Ovary (tissue), 9 donors: ENCODE results near the gene SF3A2. TPM values are rescaled to one million over a fixed set of nuclear protein-coding genes. Genes with fewer than 3 reads are reported as not detected.
"Not testable (repeated sequence)": the region's sequence is repeated elsewhere in the genome, so short reads cannot be mapped to it uniquely, and the experiment has no call there.

Experiments
- DNase-seq, 5 donors: peaks; one replicate each; pipeline ENCODE4 v3.0.0-alpha.2; 2019 to 2020
- H3K27ac ChIP-seq, 2 donors: fragments of 200-600 bp; one replicate each; pipeline versions ENCODE4 v1.5.1 to v1.8.0; 2019 to 2022
- H3K27me3 ChIP-seq: fragments of 200-600 bp; one replicate; pipeline ENCODE4 v1.8.0; 2022
- H3K36me3 ChIP-seq: fragments of 200-600 bp; sonication (generic); one replicate; pipeline ENCODE4 v1.5.1; 2019
- H3K4me1 ChIP-seq: one replicate; pipeline ENCODE4 v1.8.1; 2013; ENCODE audit warnings: mild to moderate bottlenecking, moderate library complexity; ENCODE audit not compliant: insufficient read depth
- H3K4me3 ChIP-seq: fragments of 200-600 bp; sonication (generic); one replicate; pipeline ENCODE4 v1.5.1; 2017
- H3K9me3 ChIP-seq, 2 donors: fragments of 200-600 bp in 1 of 2; sonication (generic) in 1 of 2; one replicate each; pipeline versions ENCODE4 v1.5.1 to v1.8.1; 2013 to 2019; ENCODE audit warnings: mild to moderate bottlenecking in 1 of 2, moderate library complexity in 1 of 2
- EP300 ChIP-seq: sonication (generic); formaldehyde crosslinking; IDR thresholded peaks from one replicate; pipeline ENCODE4 v1.6.1; 2017; ENCODE audit warnings: antibody characterized with exemption
- POLR2A ChIP-seq: fragments of 450-650 bp; IDR thresholded peaks from one replicate; pipeline ENCODE4 v1.6.1; 2017; ENCODE audit warnings: antibody characterized with exemption, mild to moderate bottlenecking, moderate library complexity
- WGBS, 3 donors: extraction: QIAGEN DNeasy Blood & Tissue Kit in 1 of 3; methylation state at CpG; one replicate each; pipeline versions ENCODE4 v1.1.5 to v1.1.7; 2013 to 2017; 5-methylcytosine and 5-hydroxymethylcytosine counted together
- intact Hi-C, 4 donors: fragments of 100-400 bp; cut with DNase I; formaldehyde crosslinking; loops; one replicate each; pipeline versions ENCODE4 v1.11.0 to v1.15.1; 2022 to 2023
- polyA plus RNA-seq, 2 donors: library from polyadenylated mRNA; stranded (reverse); fragments of 200-250 nt in 1 of 2; fragments of 350-450 nt in 1 of 2; fragmentation: Illumina TruSeq in 1 of 2; extraction: RNeasy Lipid Tissue Mini Kit (QIAGEN cat#74804) in 1 of 2; gene quantifications; one replicate each; pipeline ENCODE4 v1.2.3, GENCODE V29; 2013 to 2014
- total RNA-seq, 7 donors: library from RNA; depleted of rRNA in 2 of 7; stranded (reverse); fragments of >200 nt in 2 of 7; fragmentation: NEBNext Ultra II Directional in 3 of 7; extraction: Animal tissue kit (Norgen Biotek cat#: 25700) in 3 of 7; gene quantifications; one replicate each; pipeline versions ENCODE4 v1.1.0 to v1.2.4, GENCODE V29; 2016 to 2023
- TF ChIP-seq, protein P1 (sequence below), 3 donors: fragments of 450-650 bp in 2 of 3; fragments of 200-600 bp in 1 of 3; IDR thresholded peaks; one replicate each; pipeline versions ENCODE4 v1.5.1 to v1.8.0; 2016 to 2022; ENCODE audit warnings: antibody characterized with exemption in 3 of 3, mild to moderate bottlenecking in 1 of 3
- donor health status: DM: no; HTN: no; CAD: no; lungs with moderate emphysema.
- donor health status: DM: no; HTN: no; CAD: no.
- donor health status: Bipolar disorder and iron deficiency.
- donor health status: DM: yes; HTN: yes; CAD: no.
- donor health status: DM: no; HTN: no; CAD: no.
- donor health status: DM: yes; HTN: yes; CAD: no.

SF3A2 gene
- total and polyA plus RNA-seq, 9 donors: 13.7 to 137 (median 89.8) TPM

GRCh38 chr19:2280633-2281264 lies 44.1 kb downstream of the SF3A2 start:
- TF ChIP-seq EP300: no peak
- TF ChIP-seq, protein P1, sequence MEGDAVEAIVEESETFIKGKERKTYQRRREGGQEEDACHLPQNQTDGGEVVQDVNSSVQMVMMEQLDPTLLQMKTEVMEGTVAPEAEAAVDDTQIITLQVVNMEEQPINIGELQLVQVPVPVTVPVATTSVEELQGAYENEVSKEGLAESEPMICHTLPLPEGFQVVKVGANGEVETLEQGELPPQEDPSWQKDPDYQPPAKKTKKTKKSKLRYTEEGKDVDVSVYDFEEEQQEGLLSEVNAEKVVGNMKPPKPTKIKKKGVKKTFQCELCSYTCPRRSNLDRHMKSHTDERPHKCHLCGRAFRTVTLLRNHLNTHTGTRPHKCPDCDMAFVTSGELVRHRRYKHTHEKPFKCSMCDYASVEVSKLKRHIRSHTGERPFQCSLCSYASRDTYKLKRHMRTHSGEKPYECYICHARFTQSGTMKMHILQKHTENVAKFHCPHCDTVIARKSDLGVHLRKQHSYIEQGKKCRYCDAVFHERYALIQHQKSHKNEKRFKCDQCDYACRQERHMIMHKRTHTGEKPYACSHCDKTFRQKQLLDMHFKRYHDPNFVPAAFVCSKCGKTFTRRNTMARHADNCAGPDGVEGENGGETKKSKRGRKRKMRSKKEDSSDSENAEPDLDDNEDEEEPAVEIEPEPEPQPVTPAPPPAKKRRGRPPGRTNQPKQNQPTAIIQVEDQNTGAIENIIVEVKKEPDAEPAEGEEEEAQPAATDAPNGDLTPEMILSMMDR (IDR thresholded peaks at IDR 0.05): no peak
- no peak for TF ChIP-seq POLR2A
- Histone ChIP-seq H3K27me3 (no peaks in the 10 kb centered on the region), H3K27ac (no peak overlapping the region), H3K9me3 (no peaks in the 10 kb centered on the region), H3K4me3 (no peak overlapping the region), H3K36me3 (no peaks in the 10 kb centered on the region), H3K4me1 (peaks cover 12% of the 10 kb centered on the region)
- no peak for DNase-seq
- intact Hi-C loops: loop anchor here in 1 of 4 donors (5.0 kb wide), 1 partner anchor 1113 kb away; no protein-coding TSS in a partner anchor
- WGBS, 3 donors: 62 to 75% (median 66%) methylated on average over 25 to 26 of the region's 26 CpGs

- H3K4me3 ChIP-seq, DNase-seq, H3K27me3 ChIP-seq, H3K27ac ChIP-seq, H3K9me3 ChIP-seq, H3K36me3 ChIP-seq, H3K4me1 ChIP-seq: not testable (repeated sequence)
- intact Hi-C loops: loop anchor here in 1 of 4 donors (5.0 kb wide), 1 partner anchor 1114 kb away; no protein-coding TSS in a partner anchor
- WGBS, 3 donors: 29 to 43% (median 30%) methylated on average over 9 to 16 of the region's 16 CpGs
Observed at GRCh38 chr19:2281265-2282061, 44.8 kb downstream of the SF3A2 start.

- no peaks in the 10 kb centered on the region for H3K9me3 ChIP-seq
- WGBS, 3 donors: 7 to 10% (median 10%) methylated on average over 40 to 41 of the region's 41 CpGs
- H3K36me3 ChIP-seq: no peaks in the 10 kb centered on the region
- peaks cover 6% of the 10 kb centered on the region for H3K4me1 ChIP-seq
- TF ChIP-seq POLR2A: no peak
- TF ChIP-seq, protein P1 (IDR thresholded peaks at IDR 0.05): no peak
- TF ChIP-seq EP300: no peak
- peak within 1 kb of the TSS; percentile 24 for H3K4me3 ChIP-seq
- peak in 3 of 5 donors; percentile 53 to 73 (median 56) for DNase-seq
- intact Hi-C loops: loop anchor here in 1 of 4 donors (5.0 kb wide), 1 partner anchor 1115 kb away; no protein-coding TSS in a partner anchor
- H3K27me3 ChIP-seq: no peaks in the 10 kb centered on the region
- no peak within 1 kb of the TSS for H3K27ac ChIP-seq
Observed at GRCh38 chr19:2282062-2282861, 45.6 kb downstream of the SF3A2 start, which contains the start of gene PEAK3. Gene PEAK3, minus strand, starts transcription at chr19:2282175. Its CDS starts 1,244 bp downstream, at chr19:2280931.

- no peaks in the 10 kb centered on the region for H3K9me3 ChIP-seq
- H3K27me3 ChIP-seq: no peaks in the 10 kb centered on the region
- WGBS, 3 donors: 65 to 73% (median 68%) methylated on average over 11 of the region's 11 CpGs
- TF ChIP-seq, protein P1 (IDR thresholded peaks at IDR 0.05): no peak
- TF ChIP-seq EP300 (no peak), POLR2A (no peak)
- intact Hi-C loops: loop anchor here in 1 of 4 donors (5.0 kb wide), 1 partner anchor 1116 kb away; no protein-coding TSS in a partner anchor
- peaks cover 6% of the 10 kb centered on the region for H3K4me1 ChIP-seq
- H3K36me3 ChIP-seq: no peaks in the 10 kb centered on the region
- no peak for DNase-seq
- no peak overlapping the region for H3K4me3 ChIP-seq
- H3K27ac ChIP-seq: no peak overlapping the region
Observed at GRCh38 chr19:2282862-2283237, 46.2 kb downstream of the SF3A2 start.
